GM06990 (cell line): Measurements from ENCODE around the gene TBCCD1.

Experiments used
- DNase-seq: peaks from one replicate; pipeline ENCODE4 v3.0.0-alpha.2; 2011; ENCODE audit not compliant: insufficient read length; ENCODE audit errors: extremely low read depth
- H3K27me3 ChIP-seq: replicated peaks from 2 replicates; pipeline ENCODE4 v1.6.0; 2011; ENCODE audit warnings: low read length; ENCODE audit not compliant: control insufficient read depth, insufficient read depth
- H3K36me3 ChIP-seq: 2 replicates; pipeline ENCODE4 v1.5.1; 2011; ENCODE audit warnings: low read length; ENCODE audit not compliant: control insufficient read depth, insufficient read depth
- H3K4me3 ChIP-seq: replicated peaks from 2 replicates; pipeline ENCODE4 v1.5.1; 2011; ENCODE audit warnings: low read depth, mild to moderate bottlenecking, control low read depth, low read length
- TF ChIP-seq, protein P1 (sequence below): IDR thresholded peaks from 2 replicates; pipeline ENCODE4 v1.5.1; 2011; ENCODE audit warnings: low read length, control low read depth, mild to moderate bottlenecking, inconsistent platforms; ENCODE audit not compliant: insufficient read depth, poor library complexity, severe bottlenecking

Gene TBCCD1

DNA sequence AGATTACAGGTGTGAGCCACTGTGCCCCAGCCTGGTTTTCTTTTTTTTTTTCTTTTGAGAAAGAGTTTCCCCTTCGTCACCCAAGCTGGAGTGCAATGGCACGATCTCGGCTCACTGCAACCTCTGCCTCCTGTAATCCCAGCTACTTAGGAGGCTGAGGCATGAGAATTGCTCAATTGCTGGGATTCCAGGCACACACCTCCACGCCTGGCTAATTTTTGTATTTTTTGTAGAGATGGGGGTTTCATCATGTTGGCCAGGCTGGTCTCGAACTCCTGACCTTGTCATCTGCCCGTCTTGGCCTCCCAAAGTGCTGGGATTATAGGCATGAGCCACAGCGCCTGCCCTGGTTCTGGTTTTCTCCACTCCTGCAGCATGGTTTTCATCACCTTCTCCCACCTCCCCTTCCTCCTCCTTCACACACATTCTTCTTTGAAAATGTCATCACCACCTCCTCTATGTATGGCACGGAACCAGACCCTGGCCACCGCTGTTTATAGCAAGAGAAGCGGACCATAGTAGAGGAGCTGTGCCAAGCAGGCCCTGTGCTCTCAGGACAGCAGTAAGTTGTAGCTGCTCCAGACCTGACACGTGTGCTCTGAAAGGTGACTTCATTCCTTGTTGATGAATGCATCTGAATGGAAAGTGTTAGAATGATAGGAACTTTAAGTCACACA is 31.1 kb upstream of the TBCCD1 start:
- H3K4me3 ChIP-seq, result no peak overlapping the region
- H3K27me3 ChIP-seq, result no peaks in the 10 kb centered on the region
- no peak for DNase-seq
- TF ChIP-seq, protein P1, sequence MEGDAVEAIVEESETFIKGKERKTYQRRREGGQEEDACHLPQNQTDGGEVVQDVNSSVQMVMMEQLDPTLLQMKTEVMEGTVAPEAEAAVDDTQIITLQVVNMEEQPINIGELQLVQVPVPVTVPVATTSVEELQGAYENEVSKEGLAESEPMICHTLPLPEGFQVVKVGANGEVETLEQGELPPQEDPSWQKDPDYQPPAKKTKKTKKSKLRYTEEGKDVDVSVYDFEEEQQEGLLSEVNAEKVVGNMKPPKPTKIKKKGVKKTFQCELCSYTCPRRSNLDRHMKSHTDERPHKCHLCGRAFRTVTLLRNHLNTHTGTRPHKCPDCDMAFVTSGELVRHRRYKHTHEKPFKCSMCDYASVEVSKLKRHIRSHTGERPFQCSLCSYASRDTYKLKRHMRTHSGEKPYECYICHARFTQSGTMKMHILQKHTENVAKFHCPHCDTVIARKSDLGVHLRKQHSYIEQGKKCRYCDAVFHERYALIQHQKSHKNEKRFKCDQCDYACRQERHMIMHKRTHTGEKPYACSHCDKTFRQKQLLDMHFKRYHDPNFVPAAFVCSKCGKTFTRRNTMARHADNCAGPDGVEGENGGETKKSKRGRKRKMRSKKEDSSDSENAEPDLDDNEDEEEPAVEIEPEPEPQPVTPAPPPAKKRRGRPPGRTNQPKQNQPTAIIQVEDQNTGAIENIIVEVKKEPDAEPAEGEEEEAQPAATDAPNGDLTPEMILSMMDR, result no peak
- H3K36me3 ChIP-seq, result no peaks in the 10 kb centered on the region

GRCh38 chr3:186596568-186597287 is 29.6 kb upstream of the TBCCD1 start:
- no peak for DNase-seq
- Histone ChIP-seq H3K4me3 (no peak overlapping the region), H3K36me3 (no peaks in the 10 kb centered on the region), H3K27me3 (no peaks in the 10 kb centered on the region)
- TF ChIP-seq, protein P1, result no peak

DNA sequence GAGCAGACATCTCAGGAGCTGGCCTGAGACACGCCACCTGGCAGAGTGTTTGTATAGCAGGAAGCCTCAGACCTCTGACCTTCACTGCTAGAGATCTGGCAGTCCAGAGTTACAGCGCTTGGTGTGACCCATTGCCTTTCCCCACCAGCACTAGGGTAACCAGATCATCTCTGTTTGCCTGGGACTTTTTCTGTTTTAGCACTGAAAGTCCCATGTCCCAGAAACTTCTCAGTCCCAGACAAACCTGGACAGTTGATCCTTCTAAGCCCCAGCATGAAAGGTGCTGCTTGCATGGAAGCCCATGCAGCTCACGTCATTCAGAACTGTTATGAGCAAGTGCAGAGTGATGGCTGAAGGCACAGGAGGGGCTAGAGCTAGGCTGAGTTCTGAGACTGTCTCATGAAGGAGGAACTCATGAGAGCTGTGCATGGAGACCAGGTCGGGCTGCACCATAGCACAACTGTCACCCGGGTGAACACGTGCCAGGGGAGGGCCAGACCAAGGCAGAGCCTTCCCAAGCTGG is 27.5 kb upstream of the TBCCD1 start:
- TF ChIP-seq, protein P1, result no peak
- DNase-seq, result no peak
- H3K36me3 ChIP-seq, result no peaks in the 10 kb centered on the region

GRCh38 chr3:186593862-186594261 is 26.7 kb upstream of the TBCCD1 start:
- TF ChIP-seq, protein P1, result no peak
- no peak overlapping the region for H3K4me3 ChIP-seq
- no peak for DNase-seq

More for the DNA sequence above, 27.5 kb upstream of the TBCCD1 start:
- Histone ChIP-seq H3K4me3 (no peak overlapping the region), H3K27me3 (no peaks in the 10 kb centered on the region)

GRCh38 chr3:186592682-186593081 is 25.5 kb upstream of the TBCCD1 start:
- Histone ChIP-seq H3K4me3 (no peak overlapping the region), H3K36me3 (no peaks in the 10 kb centered on the region), H3K27me3 (no peaks in the 10 kb centered on the region)
- TF ChIP-seq, protein P1, result no peak
- DNase-seq, result no peak

More at GRCh38 chr3:186593862-186594261, 26.7 kb upstream of the TBCCD1 start:
- Histone ChIP-seq H3K27me3 (no peaks in the 10 kb centered on the region), H3K36me3 (no peaks in the 10 kb centered on the region)
